GM21390 (cell line): ENCODE results near the gene COL25A1.

ENCODE experiments used
- ATAC-seq: cut with Tn5 transposase; IDR thresholded peaks from one replicate; pipeline ENCODE4 v1.9.1; 2021; ENCODE audit not compliant: unreplicated experiment

The COL25A1 gene

DNA sequence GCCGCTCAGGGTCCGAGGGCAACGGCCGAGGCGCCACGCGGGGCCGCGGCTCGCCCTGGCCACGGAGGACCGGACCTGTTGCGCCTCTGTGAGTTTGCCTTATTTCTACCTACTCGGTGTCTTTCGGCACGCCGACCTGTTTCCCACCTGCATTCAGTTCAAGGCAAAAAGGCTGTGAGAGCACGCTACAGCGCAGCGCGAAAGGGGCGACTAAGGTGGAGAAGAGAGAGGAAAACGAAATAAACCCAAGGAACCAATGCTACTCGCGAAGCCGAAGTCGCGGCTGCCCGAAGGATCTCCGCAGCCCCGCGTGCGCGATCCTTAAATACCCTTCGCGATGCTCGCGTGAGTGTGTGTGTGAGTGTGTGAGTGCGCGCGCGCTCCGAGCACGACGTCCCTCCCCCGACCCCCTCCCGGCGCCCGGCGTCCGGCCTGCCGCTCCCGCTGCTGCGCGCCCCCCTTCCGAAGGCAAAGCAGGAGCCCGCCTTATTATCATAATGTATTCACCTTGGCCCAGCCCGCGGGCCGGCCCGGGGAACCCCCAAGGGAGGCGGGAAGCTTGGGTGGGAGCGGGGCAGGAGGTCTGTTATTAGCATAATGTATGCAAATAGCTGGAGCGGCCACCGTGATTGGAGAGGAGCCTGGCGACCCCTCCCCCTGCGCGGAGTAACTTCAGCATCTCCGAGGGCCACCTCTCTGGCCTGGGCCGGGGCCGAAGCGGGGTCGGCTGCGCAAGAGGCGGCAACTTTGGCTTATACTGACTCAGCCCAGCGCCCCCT, at the start of gene COL25A1:
Gene COL25A1, minus strand, starts transcription at position 298 of the 779 bp plus-strand sequence.
- no peak for ATAC-seq

DNA sequence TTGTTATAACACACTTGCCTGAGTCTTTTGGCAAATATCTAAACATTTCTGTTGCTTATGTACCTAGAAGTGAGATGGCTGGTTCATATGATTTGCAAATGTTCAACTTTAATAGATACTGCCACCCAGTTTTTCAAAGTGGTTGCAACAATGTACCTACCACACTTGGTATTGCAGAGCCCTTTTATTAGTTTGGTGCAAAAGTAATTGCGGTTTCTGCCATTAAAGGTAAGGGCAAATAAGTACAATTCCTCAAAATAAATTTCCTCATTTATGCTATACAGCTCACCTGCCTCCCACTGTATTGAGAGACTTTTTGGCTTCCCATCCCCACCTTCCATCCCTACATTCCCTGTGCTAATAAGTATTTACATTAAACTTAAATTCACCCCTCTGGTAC, 47.7 kb upstream of the COL25A1 start:
- no peak for ATAC-seq

DNA sequence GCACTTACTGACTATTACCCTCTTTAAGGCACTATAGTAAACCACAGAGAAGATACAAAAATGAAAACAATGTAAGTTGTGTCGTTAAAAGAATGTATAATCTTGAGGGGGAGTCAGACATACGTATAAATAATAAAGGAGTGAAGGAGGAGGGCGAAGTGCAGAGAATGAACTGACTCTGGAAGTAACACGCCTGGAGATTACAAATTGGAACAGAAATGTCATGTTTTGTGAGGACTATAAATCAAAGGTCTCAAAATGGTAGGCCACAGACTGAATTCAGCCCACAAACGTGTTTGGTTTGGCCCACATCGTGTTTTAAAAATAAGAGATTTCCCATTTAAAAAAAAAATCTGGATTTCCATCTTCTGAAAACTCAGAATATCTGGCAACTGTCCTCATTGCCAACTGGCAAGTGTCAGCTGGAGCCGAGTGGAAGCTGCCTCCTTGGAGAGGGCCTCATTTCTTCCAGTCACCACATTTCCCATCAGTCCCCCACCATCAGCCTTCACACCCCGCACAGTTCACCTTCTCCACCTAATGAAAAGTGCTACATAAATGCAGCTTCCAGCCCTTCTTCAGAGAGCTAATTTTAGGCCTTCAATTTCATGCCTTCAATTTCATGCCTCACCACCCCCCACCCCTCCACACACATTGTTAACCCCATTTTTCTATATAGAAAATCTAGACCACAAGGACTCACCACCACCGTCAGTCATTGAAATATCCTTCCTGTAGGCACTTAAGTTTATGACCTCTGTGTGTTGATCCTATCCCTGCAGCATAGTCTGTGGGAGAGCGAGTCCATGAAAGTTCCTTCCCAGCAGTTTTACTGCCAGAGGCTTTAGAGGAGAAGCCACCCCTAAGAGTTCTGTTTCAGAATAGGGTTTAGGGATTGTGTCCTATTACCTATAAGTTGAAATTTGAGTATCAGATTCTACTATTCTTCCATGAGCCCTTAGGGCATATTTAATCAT, 32.0 kb upstream of the COL25A1 start:
- no peak for ATAC-seq

DNA sequence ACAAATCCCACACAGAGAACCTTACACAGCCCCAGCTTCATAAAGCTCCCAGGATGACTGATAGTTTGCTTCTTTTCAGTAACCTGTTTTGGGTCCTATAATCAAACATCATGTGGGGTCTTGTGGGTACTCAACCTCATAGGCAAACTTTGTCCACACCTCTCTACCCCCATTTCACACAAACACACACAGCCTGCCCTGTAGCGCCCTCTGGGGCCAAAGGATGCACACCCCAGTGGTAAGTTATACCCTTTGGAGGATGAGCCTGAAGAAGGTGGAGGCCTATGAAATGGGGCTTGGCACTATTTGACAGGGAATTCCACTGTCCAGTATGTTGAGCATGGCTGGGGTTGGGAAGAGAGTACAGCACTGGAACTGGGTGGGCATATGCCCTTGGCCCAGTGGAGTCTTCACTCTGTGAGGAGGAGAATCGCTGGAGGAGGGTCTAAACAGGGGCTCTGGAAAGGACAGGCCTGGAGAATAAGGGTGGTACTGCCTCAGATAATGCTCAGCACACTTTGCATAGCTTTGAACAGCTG, 30.5 kb upstream of the COL25A1 start:
- ATAC-seq = no peak

DNA sequence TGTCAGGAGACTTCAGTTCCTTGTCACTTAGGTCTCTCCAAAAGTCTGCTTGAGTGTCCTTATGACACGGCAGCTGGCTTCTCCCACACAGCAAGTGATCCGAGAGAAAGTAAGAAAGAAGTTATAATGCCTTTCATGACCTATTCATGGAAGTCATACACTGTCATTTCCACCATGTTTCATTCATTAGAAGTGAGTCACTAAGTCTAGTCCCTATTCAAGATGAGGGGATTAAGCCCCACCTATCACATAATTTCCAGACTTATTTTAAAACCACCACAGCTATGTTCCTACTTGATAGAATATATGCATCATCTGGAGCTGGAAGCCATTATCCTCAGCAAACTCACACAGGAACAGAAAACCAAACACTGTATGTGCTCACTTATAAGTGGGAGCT, 25.2 kb upstream of the COL25A1 start:
- ATAC-seq = no peak

DNA sequence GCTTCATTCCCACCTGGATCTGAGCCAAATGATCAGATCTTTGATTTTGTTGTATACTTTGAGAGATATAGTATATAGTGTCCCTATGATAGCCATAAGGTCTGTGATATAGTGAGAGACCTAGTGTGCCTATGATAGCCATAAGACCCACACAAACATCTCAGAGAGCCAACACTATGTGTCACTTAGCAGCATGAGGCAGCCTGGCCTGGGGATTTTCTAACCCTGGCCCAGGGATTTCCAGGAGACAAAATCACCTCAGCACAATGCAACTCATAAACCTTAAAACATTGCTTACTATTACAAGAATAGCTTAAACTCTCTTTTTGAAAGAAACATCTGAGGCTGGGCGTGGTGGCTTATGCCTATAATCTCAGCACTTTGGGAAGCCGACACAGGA, 23.2 kb upstream of the COL25A1 start:
- no peak for ATAC-seq

DNA sequence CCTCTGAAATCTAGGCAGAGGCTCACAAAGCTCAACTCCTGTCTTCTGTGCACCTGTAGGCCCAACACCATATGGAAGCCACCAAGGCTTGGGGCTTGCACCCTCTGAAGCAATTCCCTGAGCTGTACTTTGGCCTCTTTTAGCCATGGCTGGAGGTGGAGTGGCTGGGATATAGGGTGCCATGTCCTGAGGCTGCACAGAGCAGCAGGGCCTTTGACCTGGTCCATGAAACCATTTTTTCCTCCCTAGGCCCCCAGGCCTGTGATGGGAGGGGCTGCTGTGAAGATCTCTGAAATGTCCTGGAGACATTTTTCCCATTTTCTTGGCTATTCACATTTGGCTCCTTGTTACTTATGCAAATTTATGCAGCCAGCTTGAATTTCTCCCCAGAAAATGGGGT, 20.9 kb upstream of the COL25A1 start:
- no peak for ATAC-seq

DNA sequence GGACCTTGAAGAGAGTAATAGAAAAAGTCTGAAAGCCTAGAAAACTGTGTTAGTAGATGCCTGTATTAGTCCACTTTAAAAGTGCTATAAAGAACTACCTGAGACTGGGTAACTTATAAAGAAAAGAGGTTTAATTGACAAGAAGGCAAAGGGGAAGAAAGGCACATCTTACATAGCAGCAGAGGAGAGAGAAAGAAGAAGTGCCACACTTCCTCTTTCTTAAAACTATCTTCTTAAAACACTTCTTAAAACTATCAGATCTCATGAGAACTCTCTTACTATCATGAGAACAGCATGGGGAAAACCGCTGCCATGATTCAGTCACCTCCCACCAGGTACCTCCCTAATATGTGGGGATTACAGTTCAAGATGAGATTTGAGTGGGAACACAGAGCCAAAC, 18.8 kb upstream of the COL25A1 start:
- ATAC-seq = peak; percentile 47

DNA sequence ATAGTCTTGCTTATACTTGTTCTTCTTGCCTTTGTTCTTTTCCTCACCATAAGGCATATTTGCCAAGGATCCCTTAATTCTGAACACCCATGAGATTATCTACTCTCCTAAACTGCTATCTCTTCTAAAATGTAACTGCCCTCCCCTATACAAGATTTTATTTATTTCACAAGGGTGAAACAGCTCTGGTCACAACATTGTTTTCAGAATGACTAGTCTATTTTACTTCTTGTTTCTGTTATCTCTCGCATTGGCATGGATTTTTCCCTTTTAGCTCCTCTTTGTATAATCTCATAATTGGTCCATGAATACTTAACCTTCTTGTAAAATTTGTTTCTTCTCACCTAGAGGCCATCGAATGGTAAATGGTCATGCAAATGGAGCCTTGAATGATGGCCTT, 17.2 kb upstream of the COL25A1 start:
- no peak for ATAC-seq

DNA sequence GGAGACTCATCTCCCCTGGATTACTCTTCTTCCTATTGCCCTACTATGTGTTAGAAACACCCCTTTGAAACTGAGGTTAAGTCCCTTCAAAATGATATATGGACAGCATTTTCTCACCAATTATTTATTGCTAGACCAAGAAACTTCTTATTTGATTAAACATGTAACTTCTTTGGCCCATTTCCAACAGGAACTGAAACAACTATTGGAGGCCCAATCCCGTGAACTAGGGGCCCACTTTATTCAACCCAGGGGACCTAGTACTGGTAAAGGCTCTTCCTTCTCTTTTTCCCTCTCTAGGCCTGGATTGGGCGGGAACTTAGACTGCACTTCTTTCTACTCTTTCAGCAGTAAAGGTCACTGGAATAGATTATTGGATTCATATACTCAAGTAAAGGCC, 16.7 kb upstream of the COL25A1 start:
- ATAC-seq = no peak

DNA sequence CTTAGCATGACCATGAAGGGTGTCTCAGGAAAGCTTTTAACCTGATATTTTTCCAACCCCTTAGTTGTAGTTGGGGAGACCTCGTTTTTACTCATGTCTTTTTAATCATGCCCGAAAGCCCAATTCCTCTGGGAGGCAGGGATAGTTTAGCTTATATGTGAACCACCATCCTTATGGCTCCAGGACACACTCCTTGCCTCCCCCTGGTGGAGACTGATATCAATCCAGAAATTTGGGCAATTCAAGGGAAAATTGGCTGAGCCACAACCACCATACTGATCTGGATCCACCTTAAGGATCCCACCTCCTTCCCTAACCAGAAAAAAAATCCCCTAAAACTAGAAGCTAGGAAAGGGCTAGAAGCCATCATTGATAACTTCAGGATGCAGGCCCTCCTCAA, 13.4 kb upstream of the COL25A1 start:
- no peak for ATAC-seq

DNA sequence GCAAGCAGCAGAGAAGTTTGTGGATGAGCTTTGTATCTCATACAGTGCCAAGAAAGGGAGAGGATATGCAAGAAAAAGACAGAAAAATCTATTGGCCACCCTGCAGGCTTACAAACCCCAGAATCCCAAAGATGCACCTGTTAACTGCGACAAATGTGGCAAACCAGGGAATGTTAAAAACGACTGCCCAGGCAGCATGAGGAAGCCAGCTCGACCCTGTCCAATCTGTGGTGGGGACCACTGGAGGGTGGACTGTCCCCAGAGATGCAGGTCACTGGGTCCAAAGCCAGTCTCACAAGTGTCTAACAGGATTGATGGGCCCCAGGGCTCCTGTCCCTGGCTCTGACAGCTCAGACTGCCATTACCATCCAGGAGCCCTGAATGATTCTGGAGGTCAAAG, 12.9 kb upstream of the COL25A1 start:
- ATAC-seq = no peak

DNA sequence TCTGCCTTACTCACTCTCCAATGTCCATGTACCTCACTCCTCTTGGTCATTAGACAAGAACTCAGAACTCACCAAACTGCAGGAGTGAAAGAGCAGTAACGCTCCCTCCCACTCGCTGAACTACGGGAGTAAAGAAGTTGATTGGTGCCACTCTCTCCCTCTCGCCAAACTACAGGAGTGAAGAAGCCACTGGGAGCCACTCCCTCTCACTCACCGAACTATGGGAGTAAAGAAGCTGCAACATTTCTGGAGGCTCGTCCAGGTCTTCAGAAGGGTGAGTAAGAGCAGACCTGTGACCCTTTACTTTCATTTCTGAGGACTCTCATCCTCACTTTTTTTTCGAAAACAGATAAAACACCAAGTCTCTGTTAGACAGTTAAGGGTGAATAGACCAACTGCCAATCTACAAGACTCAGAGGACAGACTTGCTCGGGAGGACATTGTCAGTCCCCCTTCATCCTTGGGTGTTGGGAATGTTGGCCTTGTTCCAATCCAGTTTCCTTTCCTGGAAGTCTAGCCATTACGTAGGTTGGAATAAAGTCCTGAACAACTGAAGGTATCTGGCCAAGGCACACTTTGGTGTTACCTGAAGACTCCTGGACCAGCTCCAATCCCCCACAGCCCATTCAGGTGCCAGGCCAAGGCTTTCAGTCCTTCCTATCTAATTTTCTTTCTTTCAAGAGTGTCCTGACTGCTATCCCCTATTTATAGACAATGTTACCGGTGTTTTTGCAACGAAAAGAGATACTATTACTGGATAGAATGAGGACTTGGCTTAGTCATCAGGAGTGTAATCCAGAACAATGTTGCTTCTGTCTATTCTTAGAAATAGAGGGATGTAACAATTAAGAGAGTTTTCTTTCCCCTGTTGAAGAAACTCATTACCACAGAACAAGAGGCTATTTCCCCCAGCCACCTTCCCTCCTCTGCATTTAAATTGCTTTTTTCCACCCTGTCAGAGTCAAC, 11.0 kb upstream of the COL25A1 start:
- ATAC-seq = no peak

DNA sequence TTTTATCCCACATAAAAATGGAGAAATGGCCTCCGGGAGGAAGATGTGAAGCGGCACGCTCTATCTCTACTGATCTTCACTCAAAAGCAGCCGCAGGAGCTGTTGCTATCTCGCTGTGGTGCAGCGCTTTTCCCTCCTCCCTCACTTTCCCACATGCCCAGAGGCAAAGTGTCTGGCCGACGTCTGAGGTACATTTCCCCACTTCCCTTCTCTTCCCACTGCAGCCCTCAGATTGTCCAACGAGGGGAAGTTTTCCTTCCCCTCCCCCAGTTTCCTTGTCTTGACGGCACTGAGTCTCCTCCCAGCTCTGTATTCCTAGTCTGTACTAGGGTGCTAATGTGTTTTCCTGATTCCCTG, 660 bp upstream of the COL25A1 start:
- no peak for ATAC-seq

DNA sequence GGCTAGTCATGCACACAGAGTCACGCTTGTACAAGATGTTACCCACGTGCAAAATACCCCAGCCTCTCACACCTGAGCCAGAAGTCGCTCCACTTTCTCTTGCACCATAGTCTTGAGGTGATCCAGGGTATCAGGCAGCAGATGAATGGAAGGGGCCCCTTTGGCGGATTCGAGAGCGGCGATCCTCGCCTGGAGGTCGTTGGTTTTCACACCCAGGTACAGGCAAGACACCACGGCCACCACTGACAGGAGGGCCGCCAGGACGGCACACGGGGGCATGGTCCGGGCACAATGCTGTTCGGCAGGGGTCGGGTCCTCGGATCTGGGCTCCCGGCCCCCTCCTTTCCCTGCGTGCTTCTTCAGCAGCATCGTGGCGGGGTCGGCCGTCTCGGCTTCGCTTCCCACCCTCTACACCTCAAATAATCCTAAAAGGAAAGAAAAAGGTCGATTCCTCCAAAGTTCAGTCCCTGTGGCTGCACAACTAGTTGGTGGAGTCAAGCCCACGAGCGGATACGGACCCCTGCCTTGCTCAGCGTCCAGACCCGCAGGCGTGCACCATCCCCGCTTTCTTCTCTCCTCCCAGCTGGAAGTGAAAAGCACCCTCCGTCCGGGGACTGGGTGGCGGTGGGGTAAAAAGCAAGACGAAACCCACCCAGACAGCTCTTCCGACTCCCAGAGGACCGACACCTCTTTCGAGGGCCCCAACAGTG, 652 bp downstream of the COL25A1 start:
- ATAC-seq = no peak

DNA sequence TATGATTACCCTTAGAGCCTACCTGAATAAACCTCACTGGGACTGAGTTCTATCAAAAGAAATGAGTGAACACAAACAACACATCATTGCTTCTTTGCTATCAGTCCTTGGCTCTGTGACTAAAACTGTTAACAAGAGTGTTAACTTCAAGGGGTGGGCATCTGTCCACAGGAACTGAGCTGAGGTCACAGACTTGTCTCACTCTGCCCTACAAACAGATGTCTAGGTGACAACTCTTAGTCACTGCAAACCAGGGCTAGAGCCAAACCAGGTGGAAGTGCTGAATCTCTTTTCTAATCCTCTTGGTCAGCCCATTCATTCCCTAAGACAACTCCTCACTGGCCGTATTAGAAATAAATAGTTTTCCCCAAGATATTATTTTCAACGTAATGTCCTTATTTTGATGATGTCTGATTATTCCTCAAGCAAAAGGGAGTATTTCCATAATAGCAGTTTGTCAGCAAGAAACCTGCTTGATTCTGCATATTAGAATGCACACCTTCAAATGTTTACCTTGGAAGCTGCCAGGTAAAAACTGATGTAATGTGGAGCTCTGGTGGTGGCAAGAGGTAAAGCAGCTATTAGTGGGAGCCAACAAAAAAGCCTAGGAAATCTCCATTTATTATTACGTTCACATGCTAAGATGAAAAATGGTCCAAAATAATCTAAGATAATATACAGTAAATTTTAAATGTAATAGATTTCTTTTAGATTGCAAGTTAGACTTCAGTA, 4.0 kb downstream of the COL25A1 start:
- peak; percentile 45 for ATAC-seq

DNA sequence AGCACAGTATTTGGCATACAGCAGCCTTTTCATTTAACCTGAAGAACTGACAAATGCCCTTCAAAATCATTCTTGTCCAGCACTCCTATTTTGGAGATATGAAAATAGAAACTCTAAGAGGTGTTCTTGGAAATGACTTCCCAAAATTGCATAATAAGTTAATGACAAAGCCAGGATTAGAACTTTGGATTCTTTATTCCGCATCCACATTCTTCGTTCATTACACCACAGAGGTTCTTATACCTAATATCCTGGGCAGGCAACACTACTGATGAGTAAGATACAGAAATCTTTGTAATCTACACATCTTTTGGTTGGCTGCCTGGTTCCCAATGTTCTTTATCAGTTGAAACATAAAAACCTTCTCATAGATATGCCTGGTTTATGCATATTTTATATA, 5.9 kb downstream of the COL25A1 start:
- no peak for ATAC-seq

DNA sequence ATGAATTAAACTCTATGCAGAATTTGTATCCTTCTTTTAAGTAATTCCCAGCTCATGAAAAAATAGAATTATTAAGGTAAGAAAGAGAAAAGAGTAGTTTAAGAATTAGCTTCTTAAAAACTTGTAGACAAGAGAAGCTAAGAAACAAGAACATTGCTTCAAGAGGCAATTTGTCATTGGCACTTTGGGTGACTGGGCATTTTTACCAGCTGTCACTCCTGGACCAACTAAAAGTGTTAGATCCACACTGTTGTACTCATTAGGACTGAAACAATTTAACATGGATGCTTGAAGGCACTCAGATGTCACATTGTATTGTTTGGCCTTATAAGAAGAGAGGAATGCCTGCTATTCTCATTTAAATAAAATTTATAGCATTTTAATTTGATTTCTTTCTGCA, 7.4 kb downstream of the COL25A1 start:
- no peak for ATAC-seq

DNA sequence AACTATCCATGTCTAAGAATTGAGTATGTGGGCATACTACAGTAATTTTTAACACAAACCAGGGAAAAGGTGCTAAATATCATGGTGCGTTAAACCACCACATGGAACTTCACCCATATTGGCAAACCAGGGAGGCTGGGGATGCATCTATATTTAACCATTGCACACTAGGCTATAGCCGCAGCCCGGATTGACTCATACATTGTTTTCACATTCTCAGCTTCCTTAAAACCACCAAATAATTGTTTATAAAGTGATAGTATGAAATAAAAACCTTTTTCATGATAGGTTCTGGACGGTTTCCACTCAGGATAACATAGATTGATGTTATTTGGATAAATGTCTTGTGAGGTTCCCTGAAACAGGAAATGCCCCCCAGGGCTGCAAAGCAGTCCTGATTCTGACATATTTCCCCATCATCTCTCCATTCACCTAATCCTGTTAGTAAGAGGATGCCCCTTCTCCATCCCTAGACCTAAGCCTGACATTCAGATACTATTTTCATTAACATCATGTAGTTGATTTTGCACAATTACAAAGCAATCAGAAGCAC, 7.9 kb downstream of the COL25A1 start:
- no peak for ATAC-seq
